ENCODE data around the gene ARR3.

GRCh38 chrX:70231666-70232065 lies 36.5 kb upstream of the ARR3 start:
- no peak for TF ChIP-seq CTCF (IDR thresholded peaks at IDR 0.05)
- TF ChIP-seq POLR2A (IDR thresholded peaks at IDR 0.05), result no peak
